ENCODE results near the gene FARP2. TPM values are rescaled to one million over a fixed set of nuclear protein-coding genes. Genes with fewer than 3 reads are reported as not detected.
"Not testable (repeated sequence)": the region's sequence is repeated elsewhere in the genome, so short reads cannot be mapped to it uniquely, and the experiment has no call there.

Gene FARP2
- total and polyA plus RNA-seq, 10 donors = 9.1 to 72.8 (median 53.4) TPM

GRCh38 chr2:241505781-241506201, 149.7 kb downstream of the FARP2 start:
- Histone ChIP-seq H3K4me1 (peaks cover 25 to 58% (median 45%) of the 10 kb centered on the region in 6 donors), H3K36me3 (peaks cover 0 to 24% (median 8%) of the 10 kb centered on the region in 6 donors), H3K27me3 (replicated peaks in 1 of 7) (peaks cover 0 to 8% (median 0%) of the 10 kb centered on the region in 7 donors), H3K27ac (peak overlapping the region in 3 of 8 donors; percentile 91 to 92 (median 92)), H3K4me3 (no peak overlapping the region), H3K9me3 (no peaks in the 10 kb centered on the region)
- TF ChIP-seq CTCF (IDR thresholded peaks at IDR 0.05 in 8 of 11, conservative IDR thresholded peaks at IDR 0.05 in 3 of 11) (no peak), POLR2AphosphoS5 (IDR thresholded peaks at IDR 0.05) (no peak), POLR2A (IDR thresholded peaks at IDR 0.05) (no peak)
- 94 to 100% (median 96%) methylated on average over 1 to 7 of the region's 7 CpGs for WGBS, 5 donors
- intact Hi-C loops (cut with DNase I; ENCODE audit: low total_unique reads) = no loop called here
- peak; percentile 70 for DNase-seq

GRCh38 chr2:241506317-241506716, 150.2 kb downstream of the FARP2 start:
- 94 to 98% (median 95%) methylated on average over 11 of the region's 11 CpGs for WGBS, 5 donors
- H3K36me3 ChIP-seq = peaks cover 0 to 19% (median 4%) of the 10 kb centered on the region in 6 donors
- peaks cover 25 to 58% (median 45%) of the 10 kb centered on the region in 6 donors for H3K4me1 ChIP-seq
- peak overlapping the region in 3 of 8 donors; percentile 83 to 97 (median 96) for H3K4me3 ChIP-seq
- intact Hi-C loops (cut with DNase I; ENCODE audit: low total_unique reads); H3K9me3 ChIP-seq; H3K27me3 ChIP-seq (replicated peaks in 1 of 7); DNase-seq: not testable (repeated sequence)
- peak overlapping the region in 5 of 8 donors; percentile 88 to 92 (median 91) for H3K27ac ChIP-seq

DNA sequence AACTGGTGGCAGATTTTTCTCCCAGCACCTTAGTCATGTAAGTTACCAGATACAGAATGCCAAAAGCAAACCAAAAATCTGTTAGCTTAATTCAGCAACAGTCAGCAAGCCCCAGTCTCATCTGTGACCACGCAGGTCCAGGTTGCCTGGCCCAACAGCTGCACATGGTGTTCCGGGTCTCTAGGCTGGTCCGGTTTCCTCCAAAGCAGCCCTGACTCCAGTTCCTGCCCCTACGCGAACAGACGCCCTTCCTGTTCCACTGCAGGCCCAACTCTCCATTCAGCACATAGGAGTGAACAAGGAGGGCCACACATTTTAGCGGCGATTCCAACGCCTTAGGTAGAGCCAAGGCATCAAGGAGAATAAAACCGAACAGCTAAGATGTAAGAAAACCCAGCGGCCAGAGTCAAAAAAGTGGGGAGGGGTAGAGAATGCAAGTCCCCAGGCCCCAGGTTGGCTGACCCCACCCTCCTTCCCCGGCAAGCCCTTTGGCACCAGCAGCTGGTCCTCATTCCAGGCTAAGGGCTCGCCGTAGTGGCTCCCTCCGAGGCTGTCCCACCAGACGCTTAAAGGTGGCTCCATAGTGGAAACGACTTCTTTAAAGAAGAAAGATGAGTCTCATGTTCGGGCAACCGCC, 150.8 kb downstream of the FARP2 start:
- intact Hi-C loops (cut with DNase I; ENCODE audit: low total_unique reads) = no loop called here
- peak; percentile 75 for DNase-seq
- TF ChIP-seq POLR2A (IDR thresholded peaks at IDR 0.05) (peak in 1 of 3 donors; percentile 19), CTCF (IDR thresholded peaks at IDR 0.05 in 8 of 11, conservative IDR thresholded peaks at IDR 0.05 in 3 of 11) (no peak), POLR2AphosphoS5 (IDR thresholded peaks at IDR 0.05) (peak; percentile 40 to 74 (median 73))
- peak overlapping the region in 7 of 8 donors; percentile 23 to 92 (median 90) for H3K27ac ChIP-seq
- H3K4me1 ChIP-seq = peaks cover 25 to 58% (median 45%) of the 10 kb centered on the region in 6 donors
- peaks cover 0 to 8% (median 0%) of the 10 kb centered on the region in 7 donors for H3K27me3 ChIP-seq (replicated peaks in 1 of 7)
- 43 to 69% (median 61%) methylated on average over 19 of the region's 19 CpGs for WGBS, 5 donors
- H3K9me3 ChIP-seq = no peaks in the 10 kb centered on the region
- H3K4me3 ChIP-seq = peak overlapping the region; percentile 80 to 97 (median 86)
- peaks cover 0 to 13% (median 0%) of the 10 kb centered on the region in 6 donors for H3K36me3 ChIP-seq

GRCh38 chr2:241507430-241508239, 151.6 kb downstream of the FARP2 start:
- peak; percentile 91 for DNase-seq
- 2 to 16% (median 3%) methylated on average over 10 to 67 of the region's 67 CpGs for WGBS, 5 donors
- Histone ChIP-seq H3K36me3 (peaks cover 0 to 13% (median 0%) of the 10 kb centered on the region in 6 donors), H3K9me3 (no peaks in the 10 kb centered on the region), H3K27ac (peak overlapping the region; percentile 78 to 92 (median 89)), H3K4me1 (peaks cover 25 to 58% (median 45%) of the 10 kb centered on the region in 6 donors), H3K4me3 (peak overlapping the region; percentile 80 to 97 (median 86)), H3K27me3 (replicated peaks in 1 of 7) (peaks cover 0 to 8% (median 0%) of the 10 kb centered on the region in 7 donors)
- peak in 3 of 11 experiments; percentile 5 to 37 (median 36) for TF ChIP-seq CTCF (IDR thresholded peaks at IDR 0.05 in 8 of 11, conservative IDR thresholded peaks at IDR 0.05 in 3 of 11)
- no peak for TF ChIP-seq POLR2A (IDR thresholded peaks at IDR 0.05)
- TF ChIP-seq POLR2AphosphoS5 (IDR thresholded peaks at IDR 0.05) = peak in 2 of 3 donors; percentile 5 to 35
- intact Hi-C loops (cut with DNase I; ENCODE audit: low total_unique reads) = no loop called here

Measured in spleen (tissue), 11 donors.